ENCODE measurements around the gene SH3GL3.

Gene SH3GL3

DNA sequence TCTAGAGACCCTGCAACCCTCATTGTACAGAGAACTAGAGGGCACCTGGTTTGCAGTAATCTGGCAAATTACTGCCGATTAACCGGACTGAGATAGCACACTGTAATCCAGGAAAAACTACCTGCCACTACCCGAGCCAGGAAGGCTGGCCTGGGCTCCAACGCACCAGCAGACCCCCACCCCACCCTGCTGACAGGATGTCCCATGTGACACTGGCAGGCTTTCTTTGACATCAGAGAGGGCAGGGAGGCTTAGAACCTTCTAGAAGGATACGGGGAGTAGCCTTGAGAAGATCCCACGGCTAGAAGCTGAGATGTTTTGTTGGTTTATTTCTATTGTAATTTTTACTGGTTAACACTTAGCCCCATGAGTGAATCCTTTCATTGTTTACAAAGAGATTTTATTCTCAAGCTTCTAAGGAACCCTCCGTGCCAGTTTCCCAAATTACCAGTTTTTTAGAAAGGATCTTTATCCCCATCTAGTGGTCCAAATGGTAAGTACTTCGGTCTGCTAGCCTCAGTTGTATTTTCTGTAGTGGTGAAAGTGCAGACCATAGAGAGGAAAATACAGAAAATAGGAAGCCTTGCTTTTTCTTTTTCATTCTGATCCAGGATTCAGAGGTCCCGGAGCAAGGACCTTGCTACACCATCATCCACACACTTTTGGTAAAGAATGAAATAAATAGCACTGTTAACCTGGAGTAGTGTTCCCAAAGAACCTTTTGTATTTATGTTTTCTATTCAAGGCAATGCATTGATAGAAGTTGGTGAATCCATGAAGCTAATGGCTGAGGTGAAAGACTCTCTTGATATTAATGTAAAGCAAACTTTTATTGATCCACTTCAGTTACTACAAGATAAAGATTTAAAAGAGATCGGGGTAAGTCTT, 124.9 kb downstream of the SH3GL3 start:
- DNase-seq, result no peak

DNA sequence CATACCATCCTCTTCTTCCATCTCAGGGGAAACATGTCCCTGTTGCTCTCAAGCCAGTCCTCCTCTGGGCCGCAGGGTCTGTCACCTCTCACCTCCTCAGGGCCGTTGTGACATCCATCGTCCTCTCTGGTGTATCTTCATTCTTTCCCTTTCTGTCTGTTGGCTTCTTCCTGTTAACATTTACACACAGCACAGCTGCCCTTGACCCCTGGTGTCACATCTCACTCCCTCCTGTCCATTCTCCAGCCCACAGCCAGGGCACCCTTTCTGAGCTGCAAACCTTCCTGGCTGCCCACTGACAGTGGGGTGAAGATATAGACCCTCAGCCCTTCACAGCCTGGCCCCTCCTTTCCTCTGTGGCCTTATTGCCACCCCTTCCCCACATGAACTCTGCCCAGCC, 127.2 kb downstream of the SH3GL3 start:
- no peak for DNase-seq

DNA sequence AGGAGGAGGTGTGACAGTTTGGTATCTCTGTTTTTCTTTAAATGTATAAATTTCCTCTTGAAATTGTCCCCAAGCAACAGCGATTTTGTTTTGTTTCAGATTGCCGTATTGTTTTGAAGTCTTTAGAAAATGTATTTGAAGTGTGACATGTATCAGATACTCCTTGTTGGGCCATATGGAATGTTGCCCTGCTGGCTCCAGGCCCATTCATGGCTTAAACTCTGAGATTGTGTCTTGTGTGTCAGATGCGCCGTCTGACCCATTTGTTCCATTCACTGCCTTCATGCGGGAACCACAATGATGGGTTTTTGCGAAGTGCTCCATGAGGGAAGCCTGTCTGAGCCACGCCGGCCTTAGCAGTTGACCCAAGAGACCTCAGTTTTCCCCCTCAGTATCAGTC, 131.6 kb downstream of the SH3GL3 start:
- DNase-seq, result no peak

DNA sequence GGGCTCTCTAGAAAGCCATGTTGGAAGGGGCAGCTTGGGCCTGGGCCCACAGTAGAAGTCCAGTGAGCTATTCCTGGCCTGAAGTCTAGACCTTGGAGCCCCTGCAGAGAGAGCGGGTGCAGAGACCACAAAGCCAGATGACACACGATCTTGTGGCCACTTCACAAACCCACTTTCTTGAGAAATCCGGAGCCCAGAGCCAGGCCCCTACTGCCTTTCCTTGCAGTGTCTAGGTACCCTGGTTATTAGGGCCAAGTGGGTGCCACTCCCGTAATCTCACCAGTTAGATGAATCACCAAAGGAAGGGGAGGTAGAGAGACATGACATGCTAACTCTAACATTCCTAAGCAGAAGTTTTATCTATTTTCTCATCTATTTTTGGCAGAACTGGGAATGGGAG, 134.2 kb downstream of the SH3GL3 start:
- no peak for DNase-seq

DNA sequence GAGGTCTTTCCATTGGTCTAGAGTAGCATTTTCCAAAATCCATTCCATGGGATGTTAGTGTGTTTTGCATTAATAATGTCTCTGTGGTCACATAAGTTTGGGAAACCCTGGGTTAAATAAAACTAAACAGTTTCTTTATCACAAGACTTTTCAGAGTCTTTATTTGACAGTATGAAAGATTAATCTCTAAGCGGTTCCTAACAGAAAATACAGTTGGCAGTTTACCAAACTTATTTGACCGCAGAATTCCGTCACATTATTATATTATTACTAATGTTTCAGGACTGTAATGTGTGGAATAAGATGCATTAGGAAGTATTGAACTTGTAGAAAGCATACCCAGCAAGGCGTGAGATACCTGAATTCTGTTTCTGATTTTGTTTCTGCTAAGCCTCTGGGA, 135.2 kb downstream of the SH3GL3 start:
- DNase-seq, result no peak

DNA sequence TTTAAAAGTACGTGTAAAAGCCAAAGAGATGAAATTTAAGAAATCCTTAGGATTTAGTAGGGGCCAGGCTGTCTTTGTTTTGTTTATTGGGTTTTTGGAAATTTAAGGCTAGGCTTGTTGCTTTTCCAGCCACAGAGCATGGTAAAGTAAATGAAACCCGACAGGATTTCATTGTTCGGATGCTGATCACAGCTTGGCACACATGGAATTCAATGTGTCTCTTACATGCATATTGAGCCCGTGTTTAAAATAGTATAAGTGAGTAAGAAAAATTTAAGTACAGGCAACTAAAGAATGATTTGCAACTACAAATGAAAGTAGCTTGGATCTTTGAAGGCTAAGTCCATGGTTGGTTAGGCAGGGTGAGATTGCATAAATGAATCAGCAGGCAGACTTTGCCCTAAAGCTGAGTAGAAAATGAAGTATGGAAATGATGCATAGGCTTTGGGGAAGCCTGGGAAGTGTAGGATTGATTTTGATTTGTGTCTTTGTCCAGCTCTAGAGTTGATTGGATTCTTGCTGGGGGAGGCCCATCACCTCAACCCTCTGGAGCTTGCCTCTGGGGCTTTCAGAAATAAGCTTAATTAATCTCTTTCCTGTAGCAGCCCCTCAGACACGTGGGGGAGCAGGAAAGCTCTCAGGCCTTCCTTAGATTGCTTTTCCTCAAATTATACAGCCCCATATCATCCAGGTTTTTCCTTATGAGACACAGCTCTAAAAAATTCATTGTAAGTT, 138.6 kb downstream of the SH3GL3 start:
- no peak for DNase-seq

DNA sequence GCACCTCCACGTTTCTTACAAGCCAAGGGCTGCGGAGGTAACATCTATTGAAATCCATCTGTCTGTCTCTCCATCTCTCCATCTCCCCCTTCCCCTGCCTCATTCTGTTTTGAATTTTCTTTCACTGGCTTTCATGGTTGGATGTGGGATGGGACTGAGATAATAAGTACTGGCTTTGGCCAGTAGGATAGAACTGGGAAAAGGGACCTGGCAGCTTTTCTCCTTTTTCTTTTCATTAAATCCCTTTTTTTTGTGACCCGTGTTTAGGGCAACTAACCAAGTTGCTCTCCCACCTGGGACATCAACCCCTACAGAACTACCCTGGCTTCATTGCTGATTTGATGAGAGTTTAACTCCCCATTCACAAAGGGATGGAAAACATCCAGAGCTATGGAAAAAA, 139.9 kb downstream of the SH3GL3 start:
- DNase-seq, result no peak

DNA sequence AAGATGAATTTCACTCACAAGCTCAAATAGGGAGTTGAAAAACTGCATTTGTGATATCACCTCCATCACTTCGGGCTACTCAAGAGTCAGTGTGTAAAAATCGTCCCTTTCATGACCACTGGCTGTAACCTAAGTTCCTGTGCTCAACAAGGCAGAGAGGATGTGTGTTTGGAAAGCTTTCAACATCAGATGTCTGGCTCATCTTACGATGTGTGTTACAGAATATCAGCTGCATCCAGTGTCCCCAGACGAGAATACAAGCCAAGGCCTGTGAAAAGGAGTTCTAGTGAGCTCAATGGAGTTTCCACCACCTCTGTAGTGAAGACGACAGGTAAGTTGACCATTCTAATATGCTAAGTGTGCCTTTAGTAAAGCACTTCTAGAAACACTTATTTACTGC, 141.3 kb downstream of the SH3GL3 start:
- no peak for DNase-seq

DNA sequence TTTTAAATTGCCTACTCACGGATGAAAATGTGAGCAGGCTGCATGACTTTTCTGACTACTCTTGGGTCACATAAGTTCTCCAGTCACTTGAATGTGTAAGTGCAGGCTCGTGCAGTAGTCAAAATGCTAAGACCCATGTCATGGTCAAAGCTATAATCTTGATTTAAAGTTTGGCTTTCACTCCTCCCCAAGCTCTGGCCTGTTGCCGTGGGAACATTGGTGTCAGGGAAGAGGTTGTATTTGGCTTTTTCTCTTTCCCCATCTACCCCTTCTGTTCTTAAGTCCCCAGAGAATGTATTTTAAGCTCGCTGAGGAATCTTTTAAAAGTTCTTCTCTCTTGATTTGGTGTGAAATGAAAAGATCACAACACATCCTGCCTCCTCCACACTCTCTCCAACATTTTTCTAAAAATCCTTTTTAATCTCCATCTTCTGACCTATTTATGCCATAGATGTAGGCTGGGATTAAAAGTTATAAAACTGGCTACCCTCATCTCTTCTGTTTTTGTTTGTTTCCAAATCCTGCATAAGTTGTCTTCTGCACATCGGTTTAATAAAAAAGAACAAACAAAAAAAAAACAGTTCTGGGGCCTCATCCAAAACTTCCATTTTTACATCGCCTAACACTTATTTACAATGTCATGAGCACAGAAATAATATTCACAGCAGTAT, 145.4 kb downstream of the SH3GL3 start:
- DNase-seq, result no peak

DNA sequence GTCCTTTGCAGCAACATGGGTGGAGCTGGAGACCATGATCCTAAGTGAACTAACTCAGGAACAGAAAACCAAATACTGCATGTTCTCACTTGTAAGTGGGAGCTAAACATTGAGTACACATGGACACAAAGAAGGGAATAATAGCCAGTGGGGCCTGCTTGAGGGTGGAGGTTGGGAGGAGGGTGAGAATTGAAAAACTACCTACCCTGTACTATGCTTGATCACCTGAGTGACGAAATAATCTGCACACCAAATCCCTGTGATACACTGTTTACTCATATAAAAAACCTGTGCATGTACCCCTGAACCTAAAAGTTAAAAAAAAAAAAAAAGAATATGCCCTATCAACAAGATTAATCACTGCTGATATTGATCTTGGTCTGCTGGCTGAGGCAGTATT, 148.1 kb downstream of the SH3GL3 start:
- no peak for DNase-seq

DNA sequence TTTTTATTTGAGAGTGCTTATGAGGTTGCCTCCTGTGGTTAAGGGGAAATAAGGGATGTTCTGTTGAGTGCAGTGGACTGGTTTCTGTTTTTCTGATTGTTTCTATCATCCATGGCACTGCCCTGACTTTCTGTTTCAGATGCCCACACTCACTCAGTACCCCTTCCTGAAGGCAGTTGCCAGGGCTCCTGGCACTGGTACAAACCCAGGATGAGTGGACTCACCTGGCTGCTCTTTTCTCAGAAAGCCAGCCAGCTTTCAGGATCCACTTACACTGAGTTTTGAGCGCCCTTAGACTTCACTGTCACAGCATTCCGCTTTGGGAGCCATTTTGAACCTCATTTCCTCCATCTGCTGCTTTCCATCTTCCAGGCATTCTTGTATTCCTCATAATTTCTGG, 150.9 kb downstream of the SH3GL3 start:
- no peak for DNase-seq

DNA sequence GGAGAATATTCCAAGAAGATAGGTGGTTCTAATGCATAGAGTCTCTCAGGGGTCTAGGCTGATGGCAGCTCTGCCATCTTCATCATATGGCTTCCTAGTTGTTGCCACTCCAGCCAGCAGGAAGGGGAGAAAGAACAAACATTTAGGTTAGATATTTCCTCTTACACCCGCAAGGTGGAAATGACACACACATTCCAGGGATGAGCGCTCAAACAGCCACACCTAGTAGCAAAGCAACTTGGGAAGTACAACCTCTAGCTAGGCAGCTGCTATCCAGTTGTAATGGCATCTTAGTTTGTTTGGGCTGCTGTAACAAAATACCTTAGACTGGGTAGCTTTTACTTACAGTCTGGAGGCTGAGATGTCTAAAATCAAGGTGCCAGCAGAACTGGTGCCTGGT, 154.9 kb downstream of the SH3GL3 start:
- DNase-seq, result no peak

DNA sequence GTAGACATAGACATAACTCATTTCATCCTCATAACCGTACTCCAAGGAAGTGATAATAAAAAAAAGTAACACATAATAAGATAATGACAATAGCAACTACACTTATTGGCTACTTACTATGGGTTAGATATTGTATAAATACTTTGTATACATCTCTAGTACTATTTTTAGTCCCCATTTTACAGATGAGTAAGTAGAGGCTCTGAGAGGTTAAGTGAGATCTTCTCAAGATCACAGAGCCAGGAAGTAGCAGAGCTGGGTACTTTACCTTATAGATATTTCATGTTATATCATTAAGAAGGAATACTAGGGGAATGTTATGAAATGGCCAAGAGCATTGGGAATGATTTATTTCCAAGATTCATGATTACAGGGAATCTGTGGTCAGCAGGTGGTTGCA, 157.4 kb downstream of the SH3GL3 start:
- DNase-seq, result no peak

DNA sequence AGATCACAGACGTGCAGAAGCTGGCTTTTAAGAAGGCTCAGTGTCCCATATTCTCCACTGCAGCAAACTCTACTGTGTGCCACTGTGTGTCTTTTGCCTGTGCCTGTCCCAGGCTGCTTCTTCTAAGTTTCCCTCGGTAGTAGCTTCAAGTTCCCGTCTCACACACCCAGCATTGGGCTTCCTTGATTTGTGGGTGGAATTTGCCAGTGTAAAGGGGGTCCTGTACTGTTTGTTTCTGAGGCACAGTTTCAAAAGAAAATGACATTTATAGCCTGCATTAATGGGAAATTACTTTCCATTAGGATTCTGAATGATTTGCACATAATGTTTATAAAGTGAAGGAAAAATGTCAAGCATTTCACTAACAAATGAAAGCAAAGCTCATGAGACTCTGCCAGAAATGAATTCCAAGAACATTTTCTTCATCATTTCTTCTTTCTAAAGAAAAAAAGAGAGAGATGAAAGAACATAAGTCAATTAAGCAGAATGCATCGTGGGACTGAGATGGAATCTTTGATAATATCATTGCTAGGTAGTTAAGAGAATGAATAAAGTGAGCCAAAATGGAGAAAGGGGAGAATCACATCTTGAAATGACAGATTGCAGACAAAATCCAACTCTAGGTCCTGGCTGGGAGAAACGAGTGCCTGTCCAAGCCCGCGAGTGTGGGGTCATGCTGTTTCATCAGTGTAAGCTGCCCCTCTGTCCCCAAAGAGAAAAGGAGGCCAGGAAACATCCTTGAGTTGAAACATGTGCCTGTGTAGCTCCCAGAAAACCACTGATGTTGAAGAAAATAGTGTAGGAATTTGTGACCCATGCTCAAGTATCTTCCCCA, 158.2 kb downstream of the SH3GL3 start:
- DNase-seq, result no peak

DNA sequence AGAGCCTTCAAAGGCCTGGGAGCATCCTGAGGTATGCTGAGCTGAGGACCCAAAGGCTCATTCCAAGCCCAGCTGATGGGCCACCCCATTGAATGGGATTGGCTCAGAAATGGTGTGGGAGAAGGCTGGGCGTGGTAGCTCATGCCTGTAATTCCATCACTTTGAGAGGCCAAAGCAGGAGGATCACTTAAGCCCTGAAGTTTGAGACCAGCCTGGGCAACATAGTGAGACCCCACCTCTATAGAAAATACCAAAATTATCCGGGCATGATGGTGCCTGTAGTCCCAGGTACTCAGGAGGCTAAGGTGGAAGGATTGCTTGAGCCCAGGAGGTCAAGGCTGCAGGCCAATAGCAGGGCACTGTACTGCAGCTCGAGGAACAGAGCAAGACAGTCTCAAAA, 163.0 kb downstream of the SH3GL3 start:
- no peak for DNase-seq

DNA sequence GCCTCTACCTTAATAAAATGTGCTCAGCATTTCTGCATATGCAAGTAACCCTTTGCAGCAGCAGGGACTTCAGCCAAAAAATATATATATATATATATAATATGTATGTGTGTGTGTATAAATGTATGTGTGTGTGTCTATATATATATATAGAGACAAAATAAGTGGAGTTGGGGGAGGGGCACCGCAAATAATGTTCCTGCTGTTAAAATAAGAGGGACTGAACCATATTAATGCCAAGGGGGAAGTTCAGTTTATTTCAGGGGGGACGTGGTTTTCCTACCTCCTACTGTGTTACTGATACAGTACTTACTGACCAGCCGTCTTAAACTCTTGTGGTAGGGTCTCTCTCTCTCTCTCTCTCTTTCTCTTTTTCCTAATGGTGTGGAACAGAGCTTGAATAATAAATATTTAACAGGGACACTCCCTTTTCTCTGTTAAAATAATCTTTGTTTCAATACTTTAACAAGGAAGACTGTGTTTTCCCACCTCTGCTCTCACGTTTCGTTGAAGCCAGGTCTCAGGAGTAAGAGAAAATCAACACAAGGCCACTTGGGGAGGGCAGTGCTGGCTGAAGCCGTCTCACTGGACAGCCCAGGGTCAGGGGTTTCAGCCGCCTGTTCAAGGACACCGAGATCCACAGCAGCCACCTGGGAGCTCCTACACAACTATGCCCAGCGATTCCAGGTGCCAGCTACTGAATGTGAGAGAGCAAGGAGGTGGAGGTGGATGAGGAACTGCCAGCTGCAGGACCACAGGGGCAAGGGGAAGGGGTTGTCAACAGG, 164.0 kb downstream of the SH3GL3 start:
- no peak for DNase-seq

DNA sequence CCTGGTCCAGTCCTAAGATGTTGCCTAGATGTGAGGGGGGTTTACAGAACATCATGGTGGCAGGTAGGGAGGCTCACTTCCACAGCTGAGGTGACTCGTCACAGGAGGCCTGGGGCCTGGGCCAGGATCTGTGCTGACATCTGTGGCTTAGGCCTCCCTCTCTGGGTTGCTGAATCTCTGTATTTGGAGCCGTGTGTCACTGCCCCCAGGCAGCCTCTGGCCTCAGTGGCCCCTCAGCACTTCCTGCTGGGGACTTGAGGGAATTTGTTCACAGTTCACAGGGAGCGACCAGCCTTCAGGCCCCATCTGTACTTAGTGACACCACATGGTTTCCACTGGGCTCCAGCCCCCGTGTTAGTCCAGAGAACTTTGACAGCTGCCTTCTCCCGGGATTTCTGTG, 165.1 kb downstream of the SH3GL3 start:
- DNase-seq, result no peak

DNA sequence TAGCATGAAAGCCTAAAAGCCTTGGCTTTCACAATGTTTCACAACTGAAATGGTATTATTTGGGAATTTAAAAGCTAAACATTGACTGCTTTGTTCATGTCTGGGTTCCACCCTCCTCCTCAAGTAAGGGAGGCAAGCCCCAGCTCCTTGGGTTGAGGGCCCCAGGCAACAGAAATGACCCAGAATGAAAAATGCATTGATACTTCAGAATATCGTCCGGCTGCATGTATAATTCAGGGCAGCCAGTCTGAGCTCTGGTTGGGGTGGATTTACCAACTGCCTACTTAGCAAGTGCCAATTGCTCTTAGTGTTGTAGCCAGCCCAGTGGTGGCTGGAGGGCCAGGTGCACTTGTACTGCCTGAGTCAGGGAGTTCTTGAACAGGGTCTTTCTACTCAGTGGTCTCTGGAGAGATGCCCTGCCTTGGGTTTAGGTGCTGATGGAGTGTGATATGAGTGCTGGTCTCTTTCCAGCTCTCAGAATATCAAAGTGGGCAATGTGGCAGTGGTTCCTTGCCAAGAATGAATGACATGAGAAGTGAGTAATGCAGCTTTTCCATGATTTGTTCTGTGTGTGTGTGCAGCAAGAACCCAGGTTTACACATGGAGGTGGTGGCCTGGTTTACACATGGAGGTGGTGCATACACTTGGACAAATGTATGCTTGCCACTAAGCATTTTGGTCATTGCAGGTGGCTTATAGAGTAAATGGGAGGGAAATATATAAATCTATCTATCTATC, 165.9 kb downstream of the SH3GL3 start:
- DNase-seq, result no peak

DNA sequence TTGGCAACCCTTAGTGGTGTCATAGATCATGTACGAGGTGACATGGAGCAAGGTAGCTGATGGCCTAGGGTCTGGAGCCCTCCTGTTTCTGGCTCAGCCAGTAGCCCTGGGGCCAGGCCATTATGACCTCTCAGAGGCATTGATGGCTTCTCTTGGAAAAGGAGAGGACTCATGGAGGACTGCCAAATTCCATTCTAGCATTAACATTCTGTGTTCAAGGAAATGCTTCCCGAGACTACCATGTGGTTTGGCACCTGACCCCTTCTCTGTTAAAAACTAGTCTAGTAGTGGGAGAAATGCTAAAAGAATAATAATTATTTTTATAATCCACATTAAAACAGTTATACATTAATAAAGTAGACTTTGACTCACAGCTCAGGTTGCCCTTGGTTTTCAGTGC, 166.6 kb downstream of the SH3GL3 start:
- DNase-seq, result no peak

DNA sequence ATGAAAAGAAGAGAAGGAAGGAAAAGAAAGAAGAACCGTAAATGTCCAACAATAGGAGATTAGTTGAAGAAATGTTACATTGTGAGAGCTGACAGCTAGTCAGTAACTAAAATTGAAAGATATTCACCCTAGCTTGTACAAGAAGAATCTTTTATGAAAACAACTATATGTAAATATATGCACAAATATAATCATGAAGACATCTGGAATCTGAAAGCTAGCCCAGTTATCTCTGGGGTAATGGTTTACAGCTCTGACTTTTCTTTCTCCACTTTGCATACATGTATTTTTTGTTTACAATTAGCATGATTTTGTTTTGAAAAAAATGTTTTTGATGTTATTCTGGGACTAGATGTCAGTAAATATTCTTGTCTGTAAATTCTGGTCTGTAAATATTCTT, 169.7 kb downstream of the SH3GL3 start:
- no peak for DNase-seq

DNA sequence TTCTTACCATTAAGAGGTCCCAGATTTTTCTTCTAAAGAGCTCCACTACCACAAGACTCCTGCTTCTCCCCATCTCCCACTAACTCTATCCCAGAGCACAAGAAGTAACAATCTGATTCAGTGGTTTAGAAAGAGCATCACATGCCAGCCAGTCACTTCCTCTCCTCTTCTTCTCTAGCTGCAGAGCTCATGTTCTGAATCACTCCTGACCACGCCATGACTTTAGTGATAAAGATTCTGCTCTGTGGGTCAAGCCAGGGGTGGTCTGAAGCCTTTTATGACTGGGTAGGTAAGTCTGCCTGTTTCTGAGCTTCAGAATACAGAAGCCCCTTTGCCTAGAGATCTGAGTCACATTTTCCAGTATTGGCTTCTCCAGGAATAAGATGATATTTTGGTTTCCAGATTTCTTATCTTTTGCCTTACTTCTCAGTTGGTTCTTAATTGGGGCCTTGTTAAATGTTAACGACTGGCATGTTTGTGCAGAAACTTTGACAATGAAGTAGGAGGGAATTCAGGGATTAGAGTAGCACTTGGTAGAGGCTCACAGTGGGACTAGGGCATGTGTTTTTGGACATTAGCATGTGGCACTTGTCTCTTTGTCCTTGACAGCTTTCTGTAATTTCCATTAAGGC, 179.1 kb downstream of the SH3GL3 start:
- DNase-seq, result no peak

All from NCI-H2081 treated with DMSO at 0.1 percent for 48 hours (cell line).